ENCODE results near the gene HPCAL1. TPM values are rescaled to one million over a fixed set of nuclear protein-coding genes. Genes with fewer than 3 reads are reported as not detected.

The HPCAL1 gene
- 34.6 TPM for total RNA-seq (ENCODE audit: unreplicated experiment)
- long read RNA-seq, transcript HPCAL1-201 (5 exons, 1,751 nt) = major isoform, 41 of 54 reads
- long read RNA-seq, partial matches to known transcripts = 1 of 54 reads
- long read RNA-seq, other reads (novel, unspliced or antisense) = 12 of 54 reads

- Mint-ChIP-seq H3K4me3 (ENCODE audit: unreplicated experiment) (peak within 1 kb of the TSS; percentile 97), H3K9me3 (ENCODE audit: unreplicated experiment) (no peaks in the 10 kb centered on the region), H3K27ac (ENCODE audit: unreplicated experiment) (peak within 1 kb of the TSS; percentile 27), H3K27me3 (ENCODE audit: unreplicated experiment) (peaks cover 20% of the 10 kb centered on the region), H3K4me1 (ENCODE audit: unreplicated experiment) (peaks cover 13% of the 10 kb centered on the region), H3K36me3 (ENCODE audit: low read depth, unreplicated experiment) (no peaks in the 10 kb centered on the region)
- TF ChIP-seq CTCF (IDR thresholded peaks at IDR 0.05; ENCODE audit: unreplicated experiment) = peak; percentile 89
- peak; percentile 91 for DNase-seq (ENCODE audit: low spot score)
Observed at GRCh38 chr2:10302479-10303180, at the start of gene HPCAL1. TSS of gene HPCAL1 (plus strand) at chr2:10302904. CDS start at chr2:10419758, 116,854 bp downstream.

- no peak for DNase-seq (ENCODE audit: low spot score)
- TF ChIP-seq CTCF (IDR thresholded peaks at IDR 0.05; ENCODE audit: unreplicated experiment) = no peak
- Mint-ChIP-seq H3K4me1 (ENCODE audit: unreplicated experiment) (peaks cover 4% of the 10 kb centered on the region), H3K27ac (ENCODE audit: unreplicated experiment) (no peak overlapping the region), H3K4me3 (ENCODE audit: unreplicated experiment) (no peak overlapping the region), H3K36me3 (ENCODE audit: low read depth, unreplicated experiment) (no peaks in the 10 kb centered on the region), H3K27me3 (ENCODE audit: unreplicated experiment) (peaks cover 8% of the 10 kb centered on the region), H3K9me3 (ENCODE audit: unreplicated experiment) (no peaks in the 10 kb centered on the region)
Observed at GRCh38 chr2:10253596-10254372, 48.9 kb upstream of the HPCAL1 start.

GRCh38 chr2:10254373-10255188 is 48.1 kb upstream of the HPCAL1 start:
- Mint-ChIP-seq H3K27ac (ENCODE audit: unreplicated experiment) (no peak overlapping the region), H3K9me3 (ENCODE audit: unreplicated experiment) (no peaks in the 10 kb centered on the region), H3K27me3 (ENCODE audit: unreplicated experiment) (peaks cover 9% of the 10 kb centered on the region), H3K4me3 (ENCODE audit: unreplicated experiment) (no peak overlapping the region), H3K4me1 (ENCODE audit: unreplicated experiment) (peaks cover 4% of the 10 kb centered on the region), H3K36me3 (ENCODE audit: low read depth, unreplicated experiment) (no peaks in the 10 kb centered on the region)
- DNase-seq (ENCODE audit: low spot score) = no peak
- no peak for TF ChIP-seq CTCF (IDR thresholded peaks at IDR 0.05; ENCODE audit: unreplicated experiment)

GRCh38 chr2:10255189-10256030 is 47.3 kb upstream of the HPCAL1 start:
- no peak for DNase-seq (ENCODE audit: low spot score)
- TF ChIP-seq CTCF (IDR thresholded peaks at IDR 0.05; ENCODE audit: unreplicated experiment) = no peak
- peaks cover 4% of the 10 kb centered on the region for H3K4me1 Mint-ChIP-seq (ENCODE audit: unreplicated experiment)
- H3K27me3 Mint-ChIP-seq (ENCODE audit: unreplicated experiment) = peaks cover 9% of the 10 kb centered on the region
- no peaks in the 10 kb centered on the region for H3K9me3 Mint-ChIP-seq (ENCODE audit: unreplicated experiment)
- H3K36me3 Mint-ChIP-seq (ENCODE audit: low read depth, unreplicated experiment) = no peaks in the 10 kb centered on the region
- H3K4me3 Mint-ChIP-seq (ENCODE audit: unreplicated experiment) = no peak overlapping the region
- H3K27ac Mint-ChIP-seq (ENCODE audit: unreplicated experiment) = no peak overlapping the region

Measured in endothelial cell (in vitro differentiated cells).